ENCODE measurements around the gene ZNF414.

The ZNF414 gene

DNA sequence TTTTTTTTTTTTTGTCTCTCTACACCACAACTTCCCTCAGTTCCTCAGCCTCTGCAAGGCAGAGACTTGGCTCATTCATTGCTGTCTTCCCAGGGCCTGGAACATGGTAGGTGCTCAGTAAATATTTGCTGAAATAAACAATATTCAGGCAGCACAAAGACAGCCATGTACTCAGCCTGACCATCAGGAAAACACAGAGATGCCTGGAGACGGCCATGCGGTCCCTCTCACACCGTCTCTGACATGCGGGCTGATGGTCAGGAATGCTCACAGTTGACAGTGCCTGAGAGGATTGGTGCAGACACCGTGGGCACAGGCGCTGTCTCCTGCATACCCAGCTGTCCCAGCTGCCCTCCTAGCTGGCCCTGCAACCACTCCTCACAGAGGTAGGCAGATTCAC lies 12.5 kb downstream of the ZNF414 start:
- CTCF ChIA-PET: no interaction called here
- no peak for DNase-seq (ENCODE audit: low read depth, low spot score)
- POLR2A ChIA-PET: no interaction called here
- no peak overlapping the region for H3K4me3 ChIP-seq (ENCODE audit: low read depth, low read length)
- no peak for TF ChIP-seq CTCF (IDR thresholded peaks at IDR 0.05; ENCODE audit: insufficient read depth, low read length, missing control alignments)

DNA sequence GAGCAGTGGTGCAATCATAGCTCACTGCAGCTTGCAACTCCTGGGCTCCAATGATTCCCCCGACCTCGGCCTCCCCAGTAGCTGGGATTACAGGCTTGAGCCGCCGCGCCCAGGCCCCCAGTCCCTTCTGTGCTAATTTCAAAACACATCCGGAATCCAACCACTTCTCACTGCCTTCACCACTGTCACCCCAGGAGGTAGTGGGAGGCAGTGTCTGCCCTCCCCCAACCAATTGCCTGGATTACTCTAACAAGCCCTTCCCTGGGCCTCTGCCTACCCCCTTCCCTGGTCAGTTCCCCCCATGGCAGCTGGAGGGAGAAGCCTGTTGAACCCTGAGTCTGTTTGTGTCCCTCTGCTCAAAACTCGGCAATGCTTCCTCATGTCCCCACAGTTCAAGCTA lies 13.8 kb downstream of the ZNF414 start:
- H3K4me3 ChIP-seq (ENCODE audit: low read depth, low read length): no peak overlapping the region
- DNase-seq (ENCODE audit: low read depth, low spot score): no peak
- POLR2A ChIA-PET: no interaction called here
- TF ChIP-seq CTCF (IDR thresholded peaks at IDR 0.05; ENCODE audit: insufficient read depth, low read length, missing control alignments): no peak
- CTCF ChIA-PET: interaction anchor here (0.6 to 1.7 kb wide), 2 partner anchors 132 to 145 kb away, joined by 3 to 6 read pairs; no protein-coding TSS in a partner anchor

DNA sequence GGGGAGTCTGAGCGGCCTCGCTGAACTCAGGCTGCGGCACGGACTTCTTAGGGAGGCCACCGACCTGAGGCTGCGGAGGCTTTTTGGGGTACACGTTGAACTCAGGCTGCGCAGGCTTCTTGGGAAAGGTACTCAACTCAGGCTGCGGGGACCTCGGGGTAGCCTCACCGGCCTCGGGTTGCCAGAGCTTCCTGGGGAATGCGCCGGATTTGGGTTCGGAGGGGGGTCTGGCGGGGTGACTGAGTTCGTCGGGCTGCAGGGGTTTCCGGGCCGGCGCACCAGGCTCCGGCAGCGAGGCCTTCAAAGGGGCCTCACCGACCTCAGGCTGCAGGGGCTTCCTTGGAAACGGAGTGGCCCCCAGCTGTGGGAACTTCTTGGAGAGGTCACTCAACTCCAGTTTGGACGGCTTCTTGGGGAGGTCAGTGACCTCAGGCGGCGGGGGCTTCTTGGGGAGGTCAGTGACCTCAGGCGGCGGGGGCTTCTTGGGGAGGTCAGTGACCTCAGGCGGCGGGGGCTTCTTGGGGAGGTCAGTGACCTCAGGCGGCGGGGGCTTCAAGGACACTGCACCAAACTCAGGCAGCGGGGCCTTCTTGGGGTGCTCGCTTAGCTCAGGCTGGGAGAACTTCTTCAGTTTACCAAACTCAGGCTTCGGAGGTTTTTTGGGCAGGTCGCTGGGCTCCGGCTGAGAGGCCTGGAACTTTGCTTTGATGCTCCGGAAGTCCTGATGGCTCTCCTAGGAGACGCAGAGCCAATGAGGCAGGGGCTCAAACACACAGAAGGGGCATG lies 14.7 kb downstream of the ZNF414 start:
- POLR2A ChIA-PET: interaction anchor here (0.6 kb wide), 1 partner anchor 35 kb away, joined by 3 read pairs; no protein-coding TSS in a partner anchor
- DNase-seq (ENCODE audit: low read depth, low spot score): no peak
- H3K4me3 ChIP-seq (ENCODE audit: low read depth, low read length): no peak overlapping the region
- TF ChIP-seq CTCF (IDR thresholded peaks at IDR 0.05; ENCODE audit: insufficient read depth, low read length, missing control alignments): no peak
- CTCF ChIA-PET: interaction anchor here (1.7 kb wide), 1 partner anchor 144 kb away, joined by 6 read pairs; no protein-coding TSS in a partner anchor

GRCh38 chr19:8498295-8498694 lies 15.7 kb downstream of the ZNF414 start:
- POLR2A ChIA-PET: no interaction called here

DNA sequence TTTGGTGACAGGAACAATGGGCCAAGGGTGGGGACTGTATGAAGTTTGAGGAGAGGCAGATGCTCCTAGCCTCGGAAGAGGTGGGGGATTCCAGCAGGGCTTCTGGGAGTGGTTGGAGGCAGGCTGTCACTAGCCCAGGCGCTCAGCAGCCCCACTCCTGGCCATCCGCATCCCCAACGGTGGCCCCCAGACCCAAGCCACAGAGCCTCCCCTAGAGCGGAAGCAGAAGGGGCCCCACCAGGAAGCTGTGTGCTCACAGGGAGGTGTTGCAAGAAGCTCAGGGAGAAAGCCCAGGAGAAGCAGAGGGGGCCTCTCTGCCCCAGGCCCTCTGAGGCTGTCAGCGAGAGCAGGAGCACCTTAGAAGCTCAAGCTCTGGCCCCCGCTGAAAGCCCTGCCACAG lies 19.8 kb downstream of the ZNF414 start:
- POLR2A ChIA-PET: interaction anchor here (1.1 to 1.2 kb wide), 3 partner anchors 12 to 173 kb away, joined by 3 read pairs; partner anchors contain the start of genes NDUFA7, RPS28 and ZNF414
- DNase-seq (ENCODE audit: low read depth, low spot score): no peak
- CTCF ChIA-PET: interaction anchor here (1.4 to 4.4 kb wide), 2 partner anchors 12 to 87 kb away, joined by 3 to 25 read pairs; no protein-coding TSS in a partner anchor
- TF ChIP-seq CTCF (IDR thresholded peaks at IDR 0.05; ENCODE audit: insufficient read depth, low read length, missing control alignments): no peak
- H3K4me3 ChIP-seq (ENCODE audit: low read depth, low read length): no peak overlapping the region

More at GRCh38 chr19:8498295-8498694, 15.7 kb downstream of the ZNF414 start:
- no peak for DNase-seq (ENCODE audit: low read depth, low spot score)
- no peak overlapping the region for H3K4me3 ChIP-seq (ENCODE audit: low read depth, low read length)
- CTCF ChIA-PET: interaction anchor here (3.2 kb wide), 1 partner anchor 144 kb away, joined by 21 read pairs; no protein-coding TSS in a partner anchor
- TF ChIP-seq CTCF (IDR thresholded peaks at IDR 0.05; ENCODE audit: insufficient read depth, low read length, missing control alignments): no peak

DNA sequence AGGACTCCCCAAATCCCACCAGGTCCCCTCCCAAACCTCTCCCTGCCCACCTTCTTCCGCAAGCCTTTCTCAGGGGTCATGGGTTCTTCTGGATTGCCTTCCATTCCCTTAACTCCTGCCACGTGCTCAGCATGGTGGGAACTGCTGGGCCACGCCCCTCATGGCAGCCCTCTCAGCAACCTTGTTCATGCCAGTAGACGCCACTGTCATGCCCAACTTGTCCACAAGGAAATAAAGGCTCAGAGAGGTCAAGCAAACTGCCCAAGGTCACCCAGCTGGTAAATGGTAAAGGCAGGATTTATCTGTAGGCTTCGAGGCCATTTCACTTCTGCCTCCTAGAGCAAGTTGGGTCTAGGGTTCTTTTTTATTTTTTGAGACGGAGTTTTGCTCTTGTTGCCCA lies 22.4 kb downstream of the ZNF414 start:
- TF ChIP-seq CTCF (IDR thresholded peaks at IDR 0.05; ENCODE audit: insufficient read depth, low read length, missing control alignments): no peak
- DNase-seq (ENCODE audit: low read depth, low spot score): no peak
- ChIA-PET POLR2A (interaction anchor here (0.6 kb wide), 1 partner anchor 64 kb away, joined by 5 read pairs; no protein-coding TSS in a partner anchor), CTCF (no interaction called here)
- H3K4me3 ChIP-seq (ENCODE audit: low read depth, low read length): no peak overlapping the region
